Measurements from ENCODE around the gene MAL.
"Not testable (repeated sequence)": the region's sequence is repeated elsewhere in the genome, so short reads cannot be mapped to it uniquely, and the experiment has no call there.

DNA sequence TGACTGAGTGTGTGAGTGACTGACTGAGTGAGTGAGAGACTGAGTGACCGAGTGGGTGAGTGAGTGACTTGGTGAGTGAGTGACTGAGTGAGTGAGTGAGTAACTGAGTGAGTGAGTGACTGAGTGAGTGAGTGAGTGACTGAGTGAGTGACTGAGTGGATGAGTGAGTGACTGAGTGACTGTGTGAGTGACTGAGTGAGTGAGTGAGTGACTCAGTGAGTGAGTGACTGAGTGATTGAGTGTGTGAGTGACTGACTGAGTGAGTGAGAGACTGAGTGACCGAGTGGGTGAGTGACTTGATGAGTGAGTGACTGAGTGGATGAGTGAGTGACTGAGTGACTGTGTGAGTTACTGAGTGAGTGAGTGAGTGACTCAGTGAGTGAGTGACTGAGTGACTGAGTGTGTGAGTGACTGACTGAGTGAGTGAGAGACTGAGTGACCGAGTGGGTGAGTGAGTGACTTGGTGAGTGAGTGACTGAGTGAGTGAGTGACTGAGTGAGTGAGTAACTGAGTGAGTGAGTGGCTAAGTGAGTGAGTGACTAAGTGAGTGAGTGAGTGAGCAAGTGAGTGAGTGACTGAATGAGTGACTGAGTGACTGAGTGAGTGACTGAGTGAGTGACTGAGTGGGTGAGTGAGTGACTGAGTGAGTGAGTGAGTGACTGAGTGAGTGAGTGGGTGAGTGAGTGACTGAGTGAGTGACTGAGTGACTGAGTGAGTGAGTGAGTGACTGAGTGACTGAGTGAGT lies 12.5 kb downstream of the MAL start:
- TF ChIP-seq, protein P1, sequence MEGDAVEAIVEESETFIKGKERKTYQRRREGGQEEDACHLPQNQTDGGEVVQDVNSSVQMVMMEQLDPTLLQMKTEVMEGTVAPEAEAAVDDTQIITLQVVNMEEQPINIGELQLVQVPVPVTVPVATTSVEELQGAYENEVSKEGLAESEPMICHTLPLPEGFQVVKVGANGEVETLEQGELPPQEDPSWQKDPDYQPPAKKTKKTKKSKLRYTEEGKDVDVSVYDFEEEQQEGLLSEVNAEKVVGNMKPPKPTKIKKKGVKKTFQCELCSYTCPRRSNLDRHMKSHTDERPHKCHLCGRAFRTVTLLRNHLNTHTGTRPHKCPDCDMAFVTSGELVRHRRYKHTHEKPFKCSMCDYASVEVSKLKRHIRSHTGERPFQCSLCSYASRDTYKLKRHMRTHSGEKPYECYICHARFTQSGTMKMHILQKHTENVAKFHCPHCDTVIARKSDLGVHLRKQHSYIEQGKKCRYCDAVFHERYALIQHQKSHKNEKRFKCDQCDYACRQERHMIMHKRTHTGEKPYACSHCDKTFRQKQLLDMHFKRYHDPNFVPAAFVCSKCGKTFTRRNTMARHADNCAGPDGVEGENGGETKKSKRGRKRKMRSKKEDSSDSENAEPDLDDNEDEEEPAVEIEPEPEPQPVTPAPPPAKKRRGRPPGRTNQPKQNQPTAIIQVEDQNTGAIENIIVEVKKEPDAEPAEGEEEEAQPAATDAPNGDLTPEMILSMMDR (IDR thresholded peaks at IDR 0.05; ENCODE audit: insufficient read depth, low read depth, low read length): not testable (repeated sequence)
- TF ChIP-seq EZH2 (IDR thresholded peaks at IDR 0.05; ENCODE audit: insufficient read depth, low read length): not testable (repeated sequence)
